PC-9 (cell line): Measurements from ENCODE around the gene ARHGEF17. TPM values are rescaled to one million over a fixed set of nuclear protein-coding genes. Genes with fewer than 3 reads are reported as not detected.

Experiments
- BruUV-seq: library from RNA; stranded (reverse); fragments of 400-500 nt; replicated peaks from 2 replicates; lab custom pipeline; 2021; lab: Mats Ljungman, UMichigan
- CTCF ChIA-PET: fragments of 300-600 bp; sonication (Branson Sonifier 250); formaldehyde crosslinking; loops from one replicate; lab custom pipeline; 2022; ENCODE audit warnings: antibody characterized with exemption; lab: Charles Lee
- POLR2A ChIA-PET: fragments of 300-600 bp; sonication (Branson Sonifier 250); formaldehyde crosslinking; loops from one replicate; lab custom pipeline; 2022; ENCODE audit warnings: antibody characterized with exemption; ENCODE audit not compliant: unreplicated experiment; lab: Charles Lee
- DNase-seq, 2 experiments: peaks; one replicate each; pipeline versions ENCODE4 v3.0.0 to v3.0.0-alpha.2; 2015 to 2022; ENCODE audit warnings: mixed read lengths in 1 of 2
- H2AFZ ChIP-seq: fragments of 200-600 bp; sonication (generic); 2 replicates; pipeline ENCODE4 v1.8.1; 2017; ENCODE audit warnings: antibody characterized with exemption
- H3F3A ChIP-seq: fragments of 200-600 bp; sonication (generic); 2 replicates; pipeline ENCODE4 v1.8.1; 2017; ENCODE audit warnings: antibody characterized with exemption, mild to moderate bottlenecking, low read depth; ENCODE audit not compliant: insufficient read depth
- H3K27ac ChIP-seq: fragments of 200-600 bp; sonication (generic); 2 replicates; pipeline ENCODE4 v1.6.1; 2016; ENCODE audit warnings: mixed run types
- H3K27me3 ChIP-seq: fragments of 200-600 bp; sonication (generic); 2 replicates; pipeline ENCODE4 v1.6.1; 2016; ENCODE audit warnings: low read depth, mixed run types; ENCODE audit not compliant: insufficient read depth
- H3K36me3 ChIP-seq: fragments of 200-600 bp; sonication (generic); 2 replicates; pipeline ENCODE4 v1.6.1; 2016; ENCODE audit warnings: low read depth, mixed run types
- H3K4me1 ChIP-seq: fragments of 200-600 bp; sonication (generic); replicated peaks from 2 replicates; pipeline ENCODE4 v1.6.1; 2016; ENCODE audit warnings: mixed run types; ENCODE audit not compliant: insufficient read depth
- H3K4me2 ChIP-seq: fragments of 200-600 bp; sonication (generic); 2 replicates; pipeline ENCODE4 v1.6.1; 2017; ENCODE audit warnings: mixed run types
- H3K4me3 ChIP-seq: fragments of 200-600 bp; sonication (generic); 2 replicates; pipeline ENCODE4 v1.6.1; 2016; ENCODE audit warnings: mixed run types
- H3K79me2 ChIP-seq: fragments of 200-600 bp; sonication (generic); 2 replicates; pipeline ENCODE4 v1.6.1; 2017; ENCODE audit warnings: low read depth, mixed run types
- H3K9me2 ChIP-seq: fragments of 200-600 bp; sonication (generic); 2 replicates; pipeline ENCODE4 v1.8.1; 2017; ENCODE audit warnings: mild to moderate bottlenecking; ENCODE audit not compliant: insufficient read depth
- H3K9me3 ChIP-seq: fragments of 200-600 bp; sonication (generic); 2 replicates; pipeline ENCODE4 v1.8.1; 2016; ENCODE audit warnings: low read depth; ENCODE audit not compliant: insufficient read depth
- H4K20me1 ChIP-seq: fragments of 200-600 bp; sonication (generic); 2 replicates; pipeline ENCODE4 v1.8.1; 2017; ENCODE audit not compliant: insufficient read depth
- EZH2 ChIP-seq: fragments of 200-600 bp; sonication (generic); IDR thresholded peaks from 2 replicates; pipeline ENCODE4 v1.8.0; 2017; ENCODE audit warnings: antibody characterized with exemption, low read depth
- intact Hi-C: fragments of 100-400 bp; cut with micrococcal nuclease; formaldehyde crosslinking; loops from one replicate; pipeline ENCODE4 v1.10.0; 2022; ENCODE audit not compliant: unreplicated experiment
- total RNA-seq: library from RNA; stranded (reverse); gene quantifications from 2 replicates; pipeline ENCODE4 v1.2.3, GENCODE V29; 2021
- TF ChIP-seq, protein P1 (sequence below): fragments of 200-600 bp; sonication (generic); conservative IDR thresholded peaks from 2 replicates; pipeline ENCODE4 v1.6.1; 2017; ENCODE audit warnings: mixed run types, antibody characterized with exemption, mild to moderate bottlenecking, moderate library complexity

The ARHGEF17 gene
- total RNA-seq, 1 experiment from 2014 or later = 56.9 TPM

DNA sequence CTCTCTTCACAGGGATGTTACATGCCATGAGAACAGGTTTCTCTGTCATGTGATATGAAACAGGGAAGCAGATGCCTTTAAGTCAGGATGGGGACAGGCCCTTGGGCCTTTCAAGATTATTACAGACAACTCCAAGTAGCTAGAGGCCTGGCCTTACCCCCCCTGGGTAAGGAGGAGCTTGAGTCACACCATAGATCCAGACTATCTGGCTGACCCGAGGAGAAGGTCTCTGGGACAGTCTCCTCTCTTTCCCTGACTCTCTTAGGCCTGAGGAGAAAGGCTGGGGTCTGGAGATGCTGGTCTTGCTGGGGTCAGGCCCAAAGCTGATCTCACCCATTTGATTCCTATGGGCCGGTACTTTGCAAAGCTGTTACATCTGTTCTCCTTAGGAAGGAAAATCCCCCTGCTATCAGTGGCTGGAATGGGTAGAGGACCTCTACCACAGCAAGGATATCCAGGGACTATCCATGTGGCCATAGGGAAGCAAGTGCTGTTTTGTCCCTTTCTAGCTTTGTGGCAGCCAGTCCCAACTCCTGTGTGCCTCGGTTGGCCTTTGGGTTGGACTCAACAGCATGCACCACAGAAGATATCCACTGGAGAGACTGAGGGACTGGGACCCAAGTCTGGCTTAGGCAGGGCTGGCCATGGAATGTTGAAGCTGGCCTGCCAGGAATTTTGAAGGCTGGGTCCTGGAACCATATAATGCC is 93.3 kb downstream of the ARHGEF17 start:
- H3K27ac ChIP-seq = no peak overlapping the region
- no peak for DNase-seq
- no peak overlapping the region for H3K4me2 ChIP-seq
- no peak overlapping the region for H3K4me3 ChIP-seq
- H3K79me2 ChIP-seq = no peaks in the 10 kb centered on the region
- H3K9me3 ChIP-seq = no peaks in the 10 kb centered on the region
- ChIA-PET POLR2A (interaction anchor here (0.5 kb wide), 1 partner anchor 225 kb away, joined by 3 read pairs; no protein-coding TSS in a partner anchor), CTCF (interaction anchor here (0.6 to 0.7 kb wide), 2 partner anchors 268 to 746 kb away, joined by 3 read pairs; no protein-coding TSS in a partner anchor)
- no peaks in the 10 kb centered on the region for H3K36me3 ChIP-seq
- H2AFZ ChIP-seq = no peak overlapping the region
- H4K20me1 ChIP-seq = no peaks in the 10 kb centered on the region
- no peaks in the 10 kb centered on the region for H3K9me2 ChIP-seq
- no TSS peak for BruUV-seq
- no peak for TF ChIP-seq EZH2
- TF ChIP-seq, protein P1, sequence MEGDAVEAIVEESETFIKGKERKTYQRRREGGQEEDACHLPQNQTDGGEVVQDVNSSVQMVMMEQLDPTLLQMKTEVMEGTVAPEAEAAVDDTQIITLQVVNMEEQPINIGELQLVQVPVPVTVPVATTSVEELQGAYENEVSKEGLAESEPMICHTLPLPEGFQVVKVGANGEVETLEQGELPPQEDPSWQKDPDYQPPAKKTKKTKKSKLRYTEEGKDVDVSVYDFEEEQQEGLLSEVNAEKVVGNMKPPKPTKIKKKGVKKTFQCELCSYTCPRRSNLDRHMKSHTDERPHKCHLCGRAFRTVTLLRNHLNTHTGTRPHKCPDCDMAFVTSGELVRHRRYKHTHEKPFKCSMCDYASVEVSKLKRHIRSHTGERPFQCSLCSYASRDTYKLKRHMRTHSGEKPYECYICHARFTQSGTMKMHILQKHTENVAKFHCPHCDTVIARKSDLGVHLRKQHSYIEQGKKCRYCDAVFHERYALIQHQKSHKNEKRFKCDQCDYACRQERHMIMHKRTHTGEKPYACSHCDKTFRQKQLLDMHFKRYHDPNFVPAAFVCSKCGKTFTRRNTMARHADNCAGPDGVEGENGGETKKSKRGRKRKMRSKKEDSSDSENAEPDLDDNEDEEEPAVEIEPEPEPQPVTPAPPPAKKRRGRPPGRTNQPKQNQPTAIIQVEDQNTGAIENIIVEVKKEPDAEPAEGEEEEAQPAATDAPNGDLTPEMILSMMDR = no peak
- no peaks in the 10 kb centered on the region for H3K4me1 ChIP-seq
- no peaks in the 10 kb centered on the region for H3K27me3 ChIP-seq
- no peaks in the 10 kb centered on the region for H3F3A ChIP-seq
- intact Hi-C loops = no loop called here

DNA sequence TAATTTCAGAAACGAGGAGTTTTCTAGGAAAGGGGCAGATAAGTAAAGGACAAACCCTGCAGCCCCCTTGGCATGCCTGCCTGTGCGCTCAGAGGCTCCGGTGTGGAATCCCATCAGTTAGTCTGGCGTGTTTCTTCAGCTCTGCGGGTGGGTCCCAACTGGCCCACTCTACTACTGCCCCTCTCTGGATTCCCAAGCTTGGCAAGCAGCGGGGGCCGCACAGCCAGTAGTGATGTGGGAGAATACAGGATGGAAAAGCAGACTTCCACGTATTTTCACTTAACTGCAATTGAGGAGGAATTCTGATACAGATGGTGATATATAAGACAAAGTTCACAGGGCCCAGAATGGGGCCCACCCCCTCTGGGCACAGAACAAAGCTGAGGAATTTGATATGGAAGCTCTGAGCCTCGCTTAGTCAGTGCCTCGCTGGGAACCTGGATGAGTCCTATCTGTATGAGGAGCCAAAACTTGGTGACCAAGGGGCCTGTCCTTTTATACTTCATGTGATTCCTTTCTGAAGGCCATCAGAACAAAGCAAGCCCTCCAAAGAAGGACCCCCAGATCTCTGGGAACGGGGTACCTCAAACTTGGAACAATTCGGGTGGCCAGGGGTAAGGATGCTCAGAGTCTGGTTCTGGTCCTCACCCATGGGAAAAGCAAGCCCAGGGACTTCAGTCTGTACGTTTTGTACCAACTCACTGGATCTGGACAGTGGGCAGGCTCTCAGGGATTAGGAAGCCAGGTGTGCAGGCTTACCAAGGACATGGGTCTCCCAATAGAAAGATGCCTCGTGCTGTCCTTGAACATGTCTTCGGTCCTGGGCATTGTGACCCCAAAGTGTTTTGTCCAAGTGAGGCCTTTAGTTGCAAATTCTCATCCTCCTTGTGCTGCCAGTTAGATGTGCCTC is 94.1 kb downstream of the ARHGEF17 start:
- intact Hi-C loops = no loop called here
- no peak overlapping the region for H3K27ac ChIP-seq
- H3K4me3 ChIP-seq = no peak overlapping the region
- H3F3A ChIP-seq = no peaks in the 10 kb centered on the region
- no peaks in the 10 kb centered on the region for H3K4me1 ChIP-seq
- H2AFZ ChIP-seq = no peak overlapping the region
- TF ChIP-seq EZH2 = no peak
- TF ChIP-seq, protein P1 = no peak
- no peaks in the 10 kb centered on the region for H4K20me1 ChIP-seq
- no TSS peak for BruUV-seq
- no peaks in the 10 kb centered on the region for H3K36me3 ChIP-seq
- H3K27me3 ChIP-seq = no peaks in the 10 kb centered on the region
- CTCF ChIA-PET = interaction anchor here (0.7 kb wide), 1 partner anchor 747 kb away, joined by 3 read pairs; no protein-coding TSS in a partner anchor
- POLR2A ChIA-PET = no interaction called here
- H3K4me2 ChIP-seq = no peak overlapping the region
- H3K9me3 ChIP-seq = no peaks in the 10 kb centered on the region
- H3K9me2 ChIP-seq = no peaks in the 10 kb centered on the region
- DNase-seq = no peak
- H3K79me2 ChIP-seq = no peaks in the 10 kb centered on the region

DNA sequence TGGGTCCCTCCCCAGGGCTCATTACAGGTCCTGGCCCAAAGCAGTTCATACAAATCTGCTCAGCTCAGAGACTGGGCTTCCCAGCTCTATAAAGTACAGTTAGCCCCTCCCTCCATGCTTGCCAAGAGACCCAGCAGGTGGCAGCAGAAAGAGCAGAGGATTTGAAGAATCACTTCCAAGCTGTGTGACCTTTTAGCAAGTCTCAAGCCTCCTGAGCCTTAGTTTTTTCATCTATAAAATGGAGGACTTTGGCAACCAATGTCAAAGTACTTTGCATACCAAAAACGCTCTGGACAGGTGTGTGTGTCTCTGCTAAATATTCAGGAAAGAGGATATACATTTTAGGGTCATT is 94.7 kb downstream of the ARHGEF17 start:
- intact Hi-C loops = no loop called here
- Histone ChIP-seq H3K27ac (no peak overlapping the region), H4K20me1 (no peaks in the 10 kb centered on the region), H3K36me3 (no peaks in the 10 kb centered on the region), H3K9me2 (no peaks in the 10 kb centered on the region), H3K79me2 (no peaks in the 10 kb centered on the region), H3K4me2 (no peak overlapping the region), H3K27me3 (no peaks in the 10 kb centered on the region), H3K9me3 (no peaks in the 10 kb centered on the region), H3K4me1 (no peaks in the 10 kb centered on the region), H2AFZ (no peak overlapping the region), H3F3A (no peaks in the 10 kb centered on the region), H3K4me3 (no peak overlapping the region)
- CTCF ChIA-PET = no interaction called here
- no peak for DNase-seq
- no TSS peak for BruUV-seq
- TF ChIP-seq EZH2 = no peak
- TF ChIP-seq, protein P1 = peak; percentile 33; the same call in 1 of the 2 replicates
- POLR2A ChIA-PET = no interaction called here
